T-helper 1 cell (primary cell): ENCODE results near the gene MED25.
"Not testable (repeated sequence)": the region's sequence is repeated elsewhere in the genome, so short reads cannot be mapped to it uniquely, and the experiment has no call there.

ENCODE experiments used
- DNase-seq, 5 donors: peaks; one replicate each; pipeline ENCODE4 v3.0.0-alpha.2; 2012 to 2020

Gene MED25

DNA sequence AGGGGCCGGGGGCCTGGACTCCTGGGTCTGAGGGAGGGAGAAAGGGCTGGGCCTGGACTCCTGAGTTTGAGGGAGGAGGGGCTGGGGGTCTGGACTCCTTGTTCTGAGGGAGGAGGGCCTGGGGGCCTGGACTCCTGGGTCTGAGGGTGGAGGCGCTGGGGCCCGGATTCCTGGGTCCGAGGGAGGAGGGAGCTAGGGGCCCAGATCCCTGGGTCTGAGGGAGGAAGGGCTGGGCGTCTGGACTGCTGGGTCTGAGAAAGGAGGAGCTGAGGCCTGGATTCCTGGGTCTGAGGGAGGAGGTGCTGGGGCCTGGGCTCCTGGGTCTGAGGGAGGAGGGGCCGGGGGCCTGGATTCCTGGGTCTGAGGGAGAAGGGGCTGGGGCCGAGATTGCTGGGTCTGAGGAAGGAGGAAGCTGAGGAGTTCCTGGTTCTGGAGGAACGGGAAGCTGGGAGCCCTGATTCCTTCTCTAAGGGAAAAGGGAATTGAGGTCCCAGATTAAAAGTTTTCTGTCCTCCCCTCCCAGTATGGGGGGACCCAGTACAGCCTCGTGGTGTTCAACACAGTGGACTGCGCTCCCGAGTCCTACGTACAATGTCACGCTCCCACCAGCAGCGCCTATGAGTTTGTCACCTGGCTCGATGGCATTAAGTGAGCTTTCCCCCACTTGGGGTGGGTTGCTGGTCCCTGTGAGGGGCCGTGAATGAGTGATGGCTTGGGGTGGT is 721 bp downstream of the MED25 start:
- DNase-seq = no peak

DNA sequence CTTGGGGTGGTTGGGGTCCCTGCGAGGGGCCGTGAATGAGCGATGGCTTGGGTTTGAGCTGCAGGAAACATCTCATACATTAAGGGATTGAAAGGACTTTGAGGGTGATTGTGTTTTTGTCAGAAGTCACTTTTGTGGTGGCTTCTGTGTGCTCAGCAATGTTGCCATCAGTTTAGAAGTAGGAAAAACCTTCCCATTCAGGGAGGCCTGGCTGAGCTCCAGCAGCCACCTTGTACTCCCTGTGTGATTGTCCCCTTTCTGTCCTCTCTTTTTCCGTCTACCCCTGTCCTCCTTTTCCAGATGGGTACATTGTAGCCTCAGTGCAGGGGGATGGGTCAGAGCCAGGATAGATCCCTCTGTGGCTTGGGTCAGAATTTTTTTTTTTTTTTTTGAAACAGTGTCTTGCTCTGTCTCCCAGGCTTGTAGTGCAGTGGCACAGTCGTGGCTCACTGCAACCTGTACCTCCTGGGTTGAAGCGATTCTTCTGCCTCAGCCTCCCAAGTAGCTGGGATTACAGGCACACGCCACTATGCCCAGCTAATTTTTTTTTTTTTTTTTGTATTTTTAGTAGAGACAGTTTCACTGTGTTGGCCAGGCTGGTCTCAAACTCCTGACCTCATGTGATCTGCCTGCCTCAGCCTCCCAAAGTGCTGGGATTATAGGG is 1.5 kb downstream of the MED25 start:
- not testable (repeated sequence) for DNase-seq

DNA sequence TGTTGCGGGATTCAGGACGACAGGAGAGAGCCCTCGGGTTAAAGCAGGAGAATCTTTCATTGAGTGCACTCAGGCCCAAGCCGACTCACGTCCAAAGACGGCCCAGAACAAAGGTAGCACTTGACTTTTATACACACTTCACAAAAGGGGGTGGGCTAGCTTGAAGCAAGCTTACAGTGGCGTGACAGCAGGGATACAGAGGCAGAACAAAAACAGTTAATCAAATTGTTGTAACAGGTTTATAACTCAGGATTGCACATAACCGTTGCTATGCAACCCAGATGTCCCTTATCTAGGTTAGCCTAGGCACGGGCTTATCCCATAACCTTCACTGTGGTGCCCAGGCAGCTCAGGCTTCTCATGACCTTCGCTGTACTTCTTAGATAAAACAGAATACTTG is 2.0 kb downstream of the MED25 start:
- no peak for DNase-seq

DNA sequence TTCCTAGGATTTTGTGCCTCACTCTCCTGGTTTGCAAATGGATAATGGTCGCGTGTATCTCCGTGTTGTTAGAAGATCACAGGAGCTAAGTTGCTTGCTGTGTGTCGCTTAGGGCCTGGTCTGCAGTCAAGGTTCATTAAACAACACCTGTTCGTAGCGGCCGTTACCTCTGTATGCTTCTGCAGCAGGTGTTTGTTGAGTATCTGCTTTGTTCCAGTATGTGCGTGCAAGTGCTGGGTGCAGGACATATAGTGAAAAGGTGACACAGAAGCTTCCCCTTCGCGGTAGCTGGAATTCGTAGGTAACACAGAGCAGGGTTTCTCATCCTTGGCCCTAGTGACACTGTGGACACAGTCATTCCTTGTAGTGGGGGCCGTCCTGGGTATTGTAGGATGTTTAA is 5.4 kb downstream of the MED25 start:
- no peak for DNase-seq

DNA sequence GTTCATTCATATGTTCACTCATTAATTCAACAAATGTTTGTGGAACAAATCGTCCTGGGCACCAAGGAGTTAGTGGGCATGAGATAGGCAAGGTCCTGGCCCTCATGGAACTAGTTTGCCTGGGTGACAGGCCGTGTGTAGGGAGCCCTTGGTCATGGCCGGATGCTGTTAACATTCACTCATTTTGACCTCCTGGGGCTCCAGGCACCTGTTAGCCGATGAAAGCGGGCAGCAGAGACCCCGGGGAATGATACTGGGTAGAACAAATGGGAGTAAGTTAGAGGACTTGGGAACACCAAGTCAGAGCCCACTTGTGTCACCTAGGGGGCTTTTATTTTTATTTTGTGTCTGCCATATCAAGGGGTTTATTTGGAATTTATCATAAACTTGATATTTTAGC is 6.6 kb downstream of the MED25 start:
- DNase-seq = no peak

DNA sequence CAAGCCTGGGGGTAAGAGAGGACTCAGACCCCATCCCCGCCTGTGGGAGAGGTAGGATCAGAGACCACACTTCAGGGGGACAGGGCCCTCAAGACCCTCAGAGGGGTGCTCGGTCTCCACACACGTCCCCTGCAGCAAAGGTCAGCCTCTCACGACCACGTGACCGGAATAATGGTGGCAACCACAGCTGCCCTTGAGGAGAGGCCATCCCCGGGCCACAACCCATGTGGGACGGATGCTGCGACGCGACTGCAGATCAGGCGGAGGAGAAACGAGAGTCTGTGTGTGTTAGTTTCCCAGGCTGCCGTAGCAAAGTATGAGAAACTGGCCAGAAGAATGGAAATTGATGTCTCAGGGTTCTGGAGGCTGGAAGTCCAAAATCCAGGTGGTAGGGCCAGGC is 8.9 kb downstream of the MED25 start:
- no peak for DNase-seq

DNA sequence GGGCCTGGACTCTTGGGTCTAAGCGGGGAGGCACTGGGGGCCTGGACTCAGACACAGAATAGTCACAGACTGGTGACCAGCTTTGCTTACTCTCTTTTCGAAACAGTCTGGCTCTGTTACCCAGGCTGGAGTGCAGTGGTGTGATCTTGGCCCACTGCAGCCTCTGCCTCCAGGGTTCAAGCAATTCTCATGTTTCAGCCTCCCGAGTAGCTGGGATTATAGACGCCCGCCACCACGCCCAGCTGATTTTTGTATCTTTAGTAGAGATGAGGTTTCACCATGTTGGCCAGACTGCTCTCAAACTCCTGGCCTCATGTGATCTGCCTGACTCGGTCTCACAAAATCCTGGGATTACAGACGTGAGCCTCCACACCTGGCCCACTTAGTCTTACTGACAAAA is 11.1 kb downstream of the MED25 start:
- no peak for DNase-seq

DNA sequence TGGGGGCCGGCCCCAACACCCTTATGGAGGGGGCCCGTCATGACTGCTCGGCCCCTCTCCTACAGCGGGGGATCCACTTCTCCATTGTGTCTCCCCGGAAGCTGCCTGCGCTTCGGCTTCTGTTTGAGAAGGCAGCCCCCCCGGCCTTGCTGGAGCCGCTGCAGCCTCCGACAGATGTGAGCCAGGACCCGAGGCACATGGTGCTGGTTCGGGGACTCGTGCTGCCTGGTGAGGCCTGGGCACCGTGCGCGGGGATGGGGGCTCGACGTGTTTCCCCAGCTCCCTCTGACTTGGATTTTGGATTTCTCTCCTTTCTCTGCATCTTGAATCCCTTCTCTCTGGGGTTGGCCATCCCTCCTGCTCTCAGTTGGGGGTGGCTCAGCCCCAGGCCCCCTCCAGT is 11.6 kb downstream of the MED25 start:
- DNase-seq = no peak

DNA sequence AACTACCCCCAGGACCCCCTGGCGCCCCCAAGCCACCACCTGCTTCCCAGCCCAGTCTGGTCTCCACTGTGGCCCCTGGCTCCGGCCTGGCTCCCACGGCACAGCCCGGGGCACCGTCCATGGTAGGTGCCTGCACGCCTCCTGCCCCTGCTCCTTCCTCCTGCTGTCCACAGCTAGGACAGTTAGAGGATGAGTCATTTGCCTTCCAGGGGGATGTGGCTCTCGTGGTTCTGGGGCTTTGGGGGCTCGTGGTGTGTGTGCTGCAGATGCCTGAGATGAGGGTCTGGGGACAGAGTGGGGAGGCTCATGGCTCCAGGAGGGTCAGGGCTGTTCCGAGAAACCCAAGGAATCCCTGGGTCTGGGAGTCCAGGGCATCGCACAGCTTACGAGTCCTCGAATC is 12.7 kb downstream of the MED25 start:
- no peak for DNase-seq

DNA sequence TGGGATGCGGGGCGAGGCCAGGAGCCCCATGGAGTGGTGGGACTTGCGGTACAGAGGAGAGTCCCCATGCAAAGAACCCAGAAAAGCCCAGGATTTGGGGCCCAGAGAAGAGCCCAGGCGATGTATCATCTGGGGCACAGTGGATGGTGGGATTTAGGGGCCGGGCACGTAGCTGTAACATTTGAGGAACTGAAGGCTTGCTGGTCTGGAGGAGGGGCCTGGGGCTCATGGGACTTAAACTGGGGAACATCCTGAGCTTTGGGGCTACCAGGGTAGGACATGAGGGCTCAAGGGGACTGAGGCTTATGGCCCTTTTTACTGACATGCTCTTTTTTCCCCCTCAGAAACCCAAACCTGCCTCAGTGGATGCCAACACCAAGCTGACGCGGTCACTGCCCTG is 13.5 kb downstream of the MED25 start:
- no peak for DNase-seq

DNA sequence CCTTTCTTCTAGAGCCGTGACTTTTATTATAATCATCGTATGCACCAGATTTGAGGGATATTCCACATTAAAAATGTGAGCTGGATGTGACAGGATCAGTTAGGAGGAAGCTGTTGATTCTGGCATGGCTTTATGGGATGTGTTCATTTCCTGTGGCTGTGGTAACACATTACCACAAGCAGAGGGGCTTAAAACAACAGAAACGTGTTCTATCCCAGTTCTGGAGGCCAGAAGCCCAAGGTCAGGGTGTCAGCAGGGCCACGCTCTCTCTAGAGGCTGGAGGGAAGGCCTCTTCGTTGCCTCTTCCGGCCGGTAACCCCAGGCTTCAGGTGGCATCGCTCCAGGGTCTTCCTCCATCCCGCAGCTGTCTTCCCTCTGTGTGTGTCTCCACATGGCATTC is 14.5 kb downstream of the MED25 start:
- no peak for DNase-seq

DNA sequence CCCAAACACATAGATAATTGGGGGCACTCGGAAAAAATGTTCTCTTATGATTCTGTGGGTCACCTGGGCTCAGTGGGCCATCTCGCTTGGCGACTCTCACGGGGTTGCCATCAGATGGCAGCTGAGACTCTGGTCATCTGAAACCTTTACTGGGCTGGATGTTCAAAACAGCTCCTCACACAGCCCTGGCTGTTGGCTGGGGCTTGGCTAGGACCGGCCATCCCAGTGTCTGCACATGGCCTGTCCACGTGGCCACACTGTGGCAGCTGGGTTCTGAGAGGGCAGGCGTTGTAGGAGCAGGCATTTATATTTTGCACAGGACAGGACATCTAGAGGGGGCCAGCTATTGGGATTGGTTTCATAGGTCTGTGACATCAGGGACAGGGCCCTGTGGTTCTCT is 15.5 kb downstream of the MED25 start:
- no peak for DNase-seq

DNA sequence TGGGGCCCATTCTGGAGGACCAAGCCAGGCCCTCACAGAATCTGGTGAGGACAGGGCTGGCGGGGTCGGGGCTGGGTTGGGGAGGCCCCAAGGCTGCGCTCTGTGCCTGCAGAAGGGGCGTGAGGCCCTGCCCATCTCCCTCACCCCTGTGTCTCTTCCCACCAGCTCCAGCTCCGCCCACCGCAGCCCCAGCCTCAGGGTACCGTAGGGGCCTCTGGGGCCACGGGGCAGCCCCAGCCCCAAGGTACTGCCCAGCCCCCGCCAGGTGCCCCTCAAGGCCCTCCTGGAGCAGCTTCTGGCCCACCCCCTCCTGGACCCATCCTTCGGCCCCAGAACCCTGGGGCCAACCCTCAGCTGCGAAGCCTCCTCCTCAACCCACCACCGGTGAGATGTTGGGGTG is 17.5 kb downstream of the MED25 start:
- DNase-seq = no peak

DNA sequence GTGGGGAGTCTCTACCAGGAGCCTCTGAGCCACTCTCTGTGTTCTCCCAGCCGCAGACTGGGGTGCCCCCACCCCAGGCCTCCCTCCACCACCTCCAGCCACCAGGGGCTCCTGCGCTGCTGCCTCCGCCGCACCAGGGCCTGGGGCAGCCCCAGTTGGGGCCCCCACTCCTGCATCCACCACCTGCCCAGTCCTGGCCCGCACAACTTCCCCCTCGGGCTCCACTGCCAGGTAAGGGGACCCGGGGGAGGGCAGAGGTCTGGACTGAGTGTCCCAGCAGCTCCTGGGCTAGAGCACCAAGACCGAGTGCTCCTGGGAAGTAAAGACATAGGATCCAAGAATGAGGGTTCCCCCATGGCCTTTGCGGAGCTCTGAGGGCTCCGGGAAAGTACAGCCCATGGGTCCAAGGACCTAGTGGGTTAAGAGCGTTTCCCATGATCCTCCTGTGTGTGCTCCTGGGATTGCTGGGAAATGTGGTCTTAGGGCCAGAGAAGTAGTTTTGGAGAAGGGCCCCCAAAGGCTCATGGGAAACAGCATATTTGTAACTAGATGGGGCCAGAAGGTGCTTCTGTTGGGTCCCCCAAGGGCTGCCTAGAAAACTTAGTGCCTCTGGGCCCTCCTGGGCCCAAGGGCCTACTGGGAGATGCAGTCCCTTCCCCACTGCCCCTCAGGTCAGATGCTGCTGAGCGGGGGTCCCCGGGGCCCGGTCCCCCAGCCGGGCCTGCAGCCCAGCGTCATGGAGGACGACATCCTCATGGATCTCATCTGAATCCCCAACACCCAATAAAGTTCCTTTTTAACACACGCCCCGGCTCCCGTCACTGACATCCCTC is 18.3 kb downstream of the MED25 start:
- DNase-seq = no peak

DNA sequence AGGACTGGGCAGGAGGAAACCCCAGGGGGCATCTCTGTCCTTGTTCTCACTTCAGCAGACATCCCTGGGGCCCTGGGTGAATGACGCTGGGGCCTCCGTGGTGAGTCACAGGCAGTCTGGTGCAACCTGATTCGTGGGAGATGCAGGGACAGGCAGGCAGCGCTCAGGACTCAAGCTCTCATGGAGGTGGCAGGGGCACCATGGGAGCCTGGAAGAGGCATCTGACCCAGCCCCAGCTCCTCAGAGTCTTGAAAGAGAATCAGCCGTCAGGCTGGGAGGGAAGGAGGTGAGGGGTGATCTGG is 18.9 kb downstream of the MED25 start:
- no peak for DNase-seq

DNA sequence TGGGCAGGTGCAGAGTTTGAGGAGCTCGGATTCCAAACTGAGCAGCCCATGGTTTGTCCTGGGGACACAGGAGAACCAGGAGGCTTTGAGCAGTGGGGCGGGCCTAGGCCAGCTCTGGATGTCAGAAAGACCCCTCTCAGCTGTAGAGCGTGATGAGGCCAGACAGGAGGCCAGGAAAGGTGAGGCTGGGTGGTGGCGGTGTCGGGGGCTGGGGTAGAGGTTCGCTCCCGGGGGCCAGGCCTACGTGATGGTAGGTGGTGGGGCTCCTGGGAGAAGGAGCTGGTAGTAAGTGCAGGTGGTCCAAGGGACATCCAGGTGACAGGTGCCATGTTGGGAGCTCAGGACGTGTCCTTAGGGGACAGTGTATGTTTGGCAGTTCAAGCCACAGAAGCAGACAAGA is 19.3 kb downstream of the MED25 start:
- no peak for DNase-seq

DNA sequence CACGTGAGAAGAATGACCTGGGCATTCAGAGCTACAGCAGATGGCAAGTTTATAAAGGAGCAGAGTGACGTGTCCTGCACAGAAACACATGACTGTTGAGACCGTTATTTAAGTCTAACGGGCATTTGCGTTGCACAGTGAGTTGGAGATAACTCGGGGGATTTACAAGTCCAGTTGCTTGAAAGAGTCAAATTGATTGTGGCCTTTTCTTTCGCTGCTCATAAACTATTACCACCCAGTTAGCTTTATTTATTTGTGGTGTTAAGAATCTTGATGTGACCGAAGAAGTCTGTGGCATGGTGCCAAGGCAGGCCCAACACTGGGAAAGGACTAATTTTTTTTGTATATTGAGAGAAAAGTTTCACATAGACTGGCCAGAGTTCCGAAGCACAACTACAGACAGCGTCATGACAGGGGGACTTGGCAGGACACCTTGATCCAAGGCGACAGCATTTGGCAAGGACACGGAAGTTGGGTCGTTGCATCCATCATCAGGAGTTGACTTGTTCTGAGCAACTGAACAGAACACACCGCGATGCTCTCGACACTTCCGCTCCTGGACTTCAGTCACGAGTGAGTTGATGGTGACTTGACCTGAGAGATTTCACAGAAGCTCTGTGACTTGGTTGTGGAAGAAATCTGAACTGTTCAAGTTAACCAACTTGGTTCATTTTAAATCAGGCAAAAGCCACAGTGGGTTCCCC is 20.9 kb downstream of the MED25 start:
- no peak for DNase-seq

DNA sequence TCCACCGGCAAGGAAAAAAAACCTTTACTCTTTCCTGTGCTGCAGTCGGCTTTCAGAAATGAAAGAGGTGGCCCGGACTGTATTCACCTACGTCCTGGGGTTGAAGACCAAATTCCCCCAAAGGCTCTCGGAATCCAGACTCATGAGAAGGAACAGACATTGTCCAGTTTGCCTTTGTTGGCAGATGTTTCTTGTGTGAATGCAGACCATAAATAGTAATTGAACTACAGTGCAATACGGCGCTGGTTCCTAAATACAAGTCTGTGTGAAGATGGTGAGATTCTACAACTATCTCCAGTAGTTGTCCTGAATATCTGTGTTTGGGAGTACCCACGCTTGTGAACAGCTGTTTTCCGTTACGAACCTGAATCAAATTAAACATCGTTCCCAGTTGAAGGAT is 21.6 kb downstream of the MED25 start:
- DNase-seq = no peak

DNA sequence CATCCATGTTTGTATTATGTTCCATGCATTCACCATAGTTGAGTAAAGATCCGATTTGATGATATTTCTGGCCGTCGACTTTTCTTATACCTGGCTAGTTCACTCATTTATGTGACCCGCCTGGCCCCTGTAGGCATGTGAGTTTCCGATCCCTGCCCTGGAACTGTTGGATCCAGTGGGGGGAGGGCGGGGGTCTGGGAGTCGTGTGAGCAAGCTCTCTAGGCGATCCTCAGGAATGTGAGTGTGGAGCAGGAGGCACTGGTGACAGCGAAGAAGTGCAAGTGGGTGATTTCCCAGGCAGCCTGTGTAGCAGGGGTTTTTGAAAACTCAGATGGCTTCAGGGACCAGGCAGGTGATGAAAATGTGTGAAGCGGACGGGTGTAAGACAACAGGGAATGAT is 22.2 kb downstream of the MED25 start:
- no peak for DNase-seq

DNA sequence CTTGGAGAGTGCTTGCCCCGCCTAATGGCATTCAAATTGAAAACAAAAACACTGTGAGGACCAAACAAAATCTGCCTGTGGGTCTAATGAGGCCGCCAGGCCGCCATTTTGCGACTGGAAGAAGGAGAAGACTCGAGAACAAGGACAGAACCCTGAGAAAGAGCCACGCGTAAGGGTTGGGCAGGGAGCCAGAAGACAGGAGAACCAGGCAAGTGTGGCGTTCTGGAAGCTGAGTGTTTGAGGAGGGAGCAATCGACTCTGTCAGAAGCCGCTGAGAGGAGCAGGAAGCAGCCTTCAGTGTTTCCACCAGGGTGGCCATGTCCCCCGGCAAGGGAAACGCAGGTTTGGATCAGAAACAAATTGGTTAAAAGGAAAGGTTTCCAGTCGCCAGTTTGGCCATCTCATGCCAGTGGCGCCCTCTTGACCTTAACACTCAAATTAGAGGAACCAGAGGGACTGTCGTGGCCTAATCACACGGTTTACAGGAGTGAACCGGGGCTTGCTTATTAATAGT is 22.7 kb downstream of the MED25 start:
- DNase-seq = no peak

DNA sequence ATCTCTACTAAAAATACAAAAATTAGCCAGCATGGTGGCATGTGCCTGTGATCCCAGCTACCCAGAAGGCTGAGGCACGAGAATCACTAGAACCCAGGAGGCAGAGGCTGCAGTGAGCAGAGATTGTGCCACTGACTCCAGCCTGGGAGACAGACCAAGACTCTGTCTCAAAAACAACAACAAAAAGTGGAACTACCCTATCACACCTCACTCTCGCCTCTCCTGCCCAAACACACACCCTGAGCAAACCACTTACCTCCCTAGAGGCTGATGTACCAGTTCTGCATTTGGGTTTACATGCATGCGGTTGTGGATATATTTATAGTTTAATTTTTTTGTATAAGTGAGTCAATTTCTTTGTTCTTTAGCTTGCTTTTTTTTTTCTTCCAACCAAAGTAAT is 25.2 kb downstream of the MED25 start:
- no peak for DNase-seq

DNA sequence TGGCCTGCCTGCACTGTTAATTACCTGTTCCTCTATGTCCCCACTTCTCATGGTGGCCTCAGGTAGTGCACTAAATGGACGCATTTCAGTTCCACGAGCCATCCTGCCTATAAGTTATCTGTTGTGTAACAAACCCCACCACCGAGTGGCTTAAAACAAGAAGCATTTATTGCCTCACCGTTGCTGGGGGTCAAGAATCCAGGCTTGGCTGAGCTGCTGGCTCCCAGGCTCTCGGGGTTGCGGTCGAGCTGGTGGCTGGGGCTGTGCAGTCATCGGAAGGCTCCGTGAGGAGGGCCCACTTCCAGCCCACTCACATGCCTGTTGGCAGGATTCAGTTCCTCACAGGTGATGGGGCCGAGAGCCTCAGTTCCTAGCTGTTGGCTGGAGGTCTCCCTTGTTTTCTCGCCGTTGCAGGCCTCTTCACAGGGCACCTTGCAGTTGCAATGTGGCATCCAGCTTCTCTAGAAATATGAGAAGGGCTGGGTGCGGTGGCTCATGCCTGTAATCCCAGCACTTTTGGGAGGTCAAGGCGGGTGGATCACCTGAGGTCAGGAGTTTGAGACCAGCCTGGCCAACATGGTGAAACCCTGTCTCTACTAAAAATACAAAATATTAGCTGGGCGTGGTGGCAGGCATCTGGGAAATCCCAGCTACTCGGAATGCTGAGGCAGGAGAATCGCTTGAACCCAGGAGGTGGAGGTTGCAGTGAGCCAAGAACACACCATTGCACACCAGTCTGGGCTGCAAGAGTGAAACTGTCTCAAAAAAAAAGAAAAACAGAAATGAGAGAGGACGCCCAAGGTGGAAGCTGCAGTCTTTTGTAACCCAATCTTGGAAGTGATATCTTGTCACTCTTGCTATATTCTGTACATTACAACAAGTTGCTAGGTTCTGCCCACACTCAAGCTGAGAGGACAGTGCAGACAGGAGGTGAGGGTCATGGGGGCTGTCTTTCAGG is 26.3 kb downstream of the MED25 start:
- no peak for DNase-seq
